ENCODE results near the gene ITGB2.
"Not testable (repeated sequence)": the region's sequence is repeated elsewhere in the genome, so short reads cannot be mapped to it uniquely, and the experiment has no call there.

Gene ITGB2

GRCh38 chr21:44884097-44884496 is 36.6 kb downstream of the ITGB2 start:
- no peak for DNase-seq (ENCODE audit: low read depth)

DNA sequence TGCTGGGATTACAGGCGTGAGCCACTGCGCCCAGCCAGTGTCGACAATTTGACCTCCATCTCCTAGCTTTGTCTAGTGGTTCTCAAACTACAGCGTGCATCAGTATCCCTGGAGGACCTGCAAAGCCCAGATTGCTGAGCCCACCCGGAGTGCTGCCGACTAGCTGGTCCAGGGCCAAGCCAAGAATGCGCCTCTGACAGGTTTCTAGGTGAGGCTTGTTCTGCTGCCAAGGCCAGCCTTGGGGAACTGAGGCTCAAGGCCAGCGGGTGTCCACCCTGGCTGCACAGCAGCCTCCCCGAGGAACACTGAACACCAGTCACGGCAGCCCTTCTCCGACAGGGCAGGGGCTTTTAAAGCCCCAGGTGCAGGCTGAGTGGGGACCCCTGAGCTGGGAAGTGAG is 37.4 kb downstream of the ITGB2 start:
- no peak for DNase-seq (ENCODE audit: low read depth)

DNA sequence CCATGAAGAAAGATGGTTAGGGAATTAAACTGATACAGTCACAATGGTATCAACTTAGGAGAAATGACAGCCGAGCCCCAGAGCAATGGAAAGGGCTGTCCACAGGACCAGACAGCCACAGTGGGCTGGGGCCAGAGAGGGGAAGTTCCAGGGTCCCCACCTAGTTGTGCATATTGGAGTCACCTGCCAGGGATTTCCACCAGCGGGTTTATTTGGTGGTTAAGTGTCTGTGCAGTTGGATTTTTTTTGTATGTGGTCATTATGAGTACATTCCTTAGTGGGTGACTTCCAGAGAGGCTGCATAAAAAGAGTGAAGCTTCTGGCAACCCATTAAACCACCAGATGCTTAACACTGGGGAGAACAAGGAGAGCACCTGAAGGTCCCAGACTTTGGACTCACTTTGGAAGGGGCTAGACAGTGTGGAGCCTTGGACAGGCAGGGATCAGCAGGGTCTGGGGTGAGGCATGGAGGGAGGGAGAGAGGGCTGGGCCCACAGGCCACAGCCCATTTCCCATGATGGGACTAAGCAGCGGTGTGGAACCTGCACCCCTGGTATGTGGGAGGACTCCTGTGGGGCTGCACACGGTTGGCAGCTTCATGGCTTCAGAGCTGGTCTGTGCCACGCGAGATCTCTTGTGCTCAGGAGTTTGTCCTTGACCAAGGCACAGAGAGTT is 39.4 kb downstream of the ITGB2 start:
- DNase-seq (ENCODE audit: low read depth) = no peak

DNA sequence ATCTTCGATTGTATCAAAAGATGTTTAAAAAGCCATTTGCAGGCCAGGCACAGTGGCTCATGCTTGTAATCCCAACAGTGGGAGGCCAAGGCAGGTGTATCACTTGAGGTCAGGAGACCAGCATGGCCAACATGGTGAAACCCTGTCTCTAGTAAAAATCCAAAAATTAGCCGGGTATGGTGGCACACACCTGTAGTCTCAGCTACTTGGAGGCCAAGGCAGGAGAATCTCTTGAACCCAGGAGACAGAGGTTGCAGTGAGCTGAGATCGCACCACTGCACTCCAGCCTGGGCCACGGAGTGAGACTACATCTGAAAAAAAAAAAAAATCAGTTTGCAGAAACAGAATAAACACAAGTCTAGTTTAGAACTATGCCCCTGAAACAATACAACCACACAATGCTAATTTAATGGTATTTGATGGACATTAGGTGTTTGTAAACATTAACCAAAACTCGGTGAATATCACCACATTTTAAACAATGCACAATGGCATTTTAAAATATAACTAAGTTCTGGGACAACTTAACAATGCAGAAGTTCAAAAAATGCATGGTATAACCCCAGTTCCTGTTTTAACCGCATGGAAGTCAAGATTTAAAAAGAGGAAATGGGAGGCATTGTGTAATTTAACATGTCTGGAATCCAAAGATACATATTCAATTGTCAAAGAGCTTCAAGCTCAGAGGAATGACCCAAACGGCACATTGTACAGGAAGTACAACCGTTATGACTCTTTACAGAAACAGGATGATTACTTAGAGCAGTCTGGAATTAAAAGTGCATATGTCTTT is 40.1 kb downstream of the ITGB2 start:
- no peak for DNase-seq (ENCODE audit: low read depth)

GRCh38 chr21:44879238-44879637 is 41.5 kb downstream of the ITGB2 start:
- DNase-seq (ENCODE audit: low read depth) = not testable (repeated sequence)

DNA sequence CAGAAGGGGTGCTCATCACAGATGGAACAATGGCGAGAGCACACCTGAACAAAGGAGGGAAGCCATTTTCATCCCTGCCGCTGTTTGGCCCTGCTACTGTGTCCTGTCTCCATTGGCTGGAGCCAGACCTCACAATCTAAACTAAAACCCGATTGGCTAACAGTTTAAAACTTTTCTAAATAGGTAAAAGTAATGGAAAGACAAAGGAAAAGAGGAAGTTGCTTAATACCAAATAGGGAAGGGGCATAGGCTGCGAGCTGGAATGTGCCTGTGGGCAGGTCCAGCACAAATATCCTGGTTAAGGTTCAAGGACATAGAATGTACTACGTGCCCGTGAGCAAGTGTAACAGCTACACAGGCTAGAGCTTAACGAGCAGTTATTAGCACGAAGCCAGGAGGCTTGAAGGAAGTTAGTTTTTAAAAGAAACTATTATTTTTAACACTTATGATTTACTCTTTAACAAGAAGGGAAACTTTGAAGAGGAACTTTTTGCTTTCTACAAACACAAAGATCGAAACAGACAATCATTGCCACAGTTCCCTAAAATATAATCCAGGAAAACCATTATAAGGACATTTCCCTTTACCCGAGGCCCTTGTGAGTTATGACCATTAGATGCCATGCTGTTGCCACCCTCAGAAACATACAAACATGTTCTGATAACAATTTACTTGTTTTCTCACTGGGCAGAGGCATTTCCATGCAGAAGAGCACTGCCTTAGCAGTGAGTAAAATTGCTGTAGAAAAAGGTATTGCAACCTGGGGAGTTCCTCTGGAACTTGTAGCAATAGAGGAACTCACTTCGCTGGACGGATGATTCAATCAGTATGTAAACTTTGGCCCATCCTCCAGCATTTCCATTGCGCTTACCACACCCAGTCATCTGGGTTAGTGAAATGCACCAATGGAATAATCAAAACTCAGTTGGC is 42.4 kb downstream of the ITGB2 start:
- no peak for DNase-seq (ENCODE audit: low read depth)

DNA sequence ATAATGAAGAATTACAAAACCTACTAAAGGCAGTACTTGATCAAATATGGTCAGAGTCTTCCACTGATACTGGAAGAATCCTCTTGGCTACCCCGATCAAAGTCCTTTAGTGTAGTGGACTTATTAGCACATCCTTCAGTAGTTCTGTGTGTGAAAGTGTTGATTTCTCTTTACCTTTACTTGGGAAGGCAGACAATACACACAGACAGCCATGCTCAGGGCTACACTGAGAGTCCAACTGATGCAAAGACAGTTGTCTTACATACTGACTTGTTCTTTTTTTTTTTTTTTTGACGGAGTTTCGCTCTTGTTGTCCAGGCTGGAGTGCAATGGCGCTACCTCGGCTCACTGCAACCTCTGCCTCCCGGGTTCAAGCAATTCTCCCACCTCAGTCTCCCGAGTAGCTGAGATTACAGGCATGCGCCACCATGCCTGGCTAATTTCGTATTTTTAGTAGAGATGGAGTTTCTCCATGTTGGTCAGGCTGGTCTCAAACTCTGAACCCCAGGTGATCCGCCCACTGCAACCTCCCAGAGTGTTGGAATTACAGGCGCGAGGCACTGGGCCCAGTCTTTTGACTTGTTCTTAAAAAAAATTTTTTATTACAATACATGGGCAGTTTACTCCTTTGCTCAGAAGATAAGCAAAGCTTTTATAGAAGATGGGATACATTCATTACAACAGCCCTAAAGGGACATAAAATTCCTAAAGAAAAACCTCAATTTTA is 43.7 kb downstream of the ITGB2 start:
- no peak for DNase-seq (ENCODE audit: low read depth)

GRCh38 chr21:44875316-44875700 is 45.4 kb downstream of the ITGB2 start:
- DNase-seq (ENCODE audit: low read depth) = peak; percentile 54

GRCh38 chr21:44874497-44875315 is 46.0 kb downstream of the ITGB2 start:
- DNase-seq (ENCODE audit: low read depth) = no peak

GRCh38 chr21:44874240-44874496 is 46.5 kb downstream of the ITGB2 start:
- DNase-seq (ENCODE audit: low read depth) = no peak

- DNase-seq (ENCODE audit: low read depth) = peak; percentile 90
These were observed 47.1 kb downstream of the ITGB2 start, which contains the start of gene PTTG1IP for GRCh38 chr21:44873356-44874239. TSS of gene PTTG1IP (minus strand) at chr21:44873690. CDS start at chr21:44873616, 74 bp downstream.

GRCh38 chr21:44872649-44873355 is 47.9 kb downstream of the ITGB2 start:
- no peak for DNase-seq (ENCODE audit: low read depth)

GRCh38 chr21:44872323-44872648 is 48.4 kb downstream of the ITGB2 start:
- no peak for DNase-seq (ENCODE audit: low read depth)

DNA sequence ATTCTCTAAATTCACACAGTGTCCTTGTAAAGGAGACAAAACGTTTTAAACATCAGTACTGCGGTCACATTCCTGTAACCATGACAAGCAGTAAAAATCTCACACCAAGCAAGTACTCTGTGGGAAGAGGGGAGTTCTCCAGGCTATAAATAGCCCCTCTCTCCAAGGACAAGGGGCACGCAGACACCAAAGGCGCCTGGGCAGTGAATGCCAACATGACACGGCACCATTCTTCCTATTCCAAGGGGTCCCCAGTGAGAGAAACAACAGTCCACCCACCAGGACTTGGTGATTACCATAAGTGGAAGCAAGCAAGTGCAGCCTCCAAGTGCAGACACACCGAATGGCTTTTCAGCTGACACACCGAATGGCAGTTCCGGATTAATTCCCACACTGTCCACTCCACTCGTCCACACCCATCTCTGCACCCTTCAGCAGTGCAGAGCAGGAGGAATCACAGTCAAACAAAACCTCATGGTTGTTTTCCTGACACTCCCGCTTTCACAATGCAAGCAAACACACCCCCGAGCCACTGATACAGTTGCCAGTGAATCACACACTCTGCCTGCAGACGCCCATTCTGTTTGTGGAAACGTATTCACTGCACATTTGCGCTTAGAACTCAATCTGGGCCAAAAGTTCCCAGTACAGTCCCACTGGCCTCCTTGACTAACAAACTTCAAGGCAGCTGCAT is 49.0 kb downstream of the ITGB2 start:
- peak; percentile 75 for DNase-seq (ENCODE audit: low read depth)

- no peak for DNase-seq (ENCODE audit: low read depth)
These were observed 49.8 kb downstream of the ITGB2 start for GRCh38 chr21:44870748-44871495.

DNA sequence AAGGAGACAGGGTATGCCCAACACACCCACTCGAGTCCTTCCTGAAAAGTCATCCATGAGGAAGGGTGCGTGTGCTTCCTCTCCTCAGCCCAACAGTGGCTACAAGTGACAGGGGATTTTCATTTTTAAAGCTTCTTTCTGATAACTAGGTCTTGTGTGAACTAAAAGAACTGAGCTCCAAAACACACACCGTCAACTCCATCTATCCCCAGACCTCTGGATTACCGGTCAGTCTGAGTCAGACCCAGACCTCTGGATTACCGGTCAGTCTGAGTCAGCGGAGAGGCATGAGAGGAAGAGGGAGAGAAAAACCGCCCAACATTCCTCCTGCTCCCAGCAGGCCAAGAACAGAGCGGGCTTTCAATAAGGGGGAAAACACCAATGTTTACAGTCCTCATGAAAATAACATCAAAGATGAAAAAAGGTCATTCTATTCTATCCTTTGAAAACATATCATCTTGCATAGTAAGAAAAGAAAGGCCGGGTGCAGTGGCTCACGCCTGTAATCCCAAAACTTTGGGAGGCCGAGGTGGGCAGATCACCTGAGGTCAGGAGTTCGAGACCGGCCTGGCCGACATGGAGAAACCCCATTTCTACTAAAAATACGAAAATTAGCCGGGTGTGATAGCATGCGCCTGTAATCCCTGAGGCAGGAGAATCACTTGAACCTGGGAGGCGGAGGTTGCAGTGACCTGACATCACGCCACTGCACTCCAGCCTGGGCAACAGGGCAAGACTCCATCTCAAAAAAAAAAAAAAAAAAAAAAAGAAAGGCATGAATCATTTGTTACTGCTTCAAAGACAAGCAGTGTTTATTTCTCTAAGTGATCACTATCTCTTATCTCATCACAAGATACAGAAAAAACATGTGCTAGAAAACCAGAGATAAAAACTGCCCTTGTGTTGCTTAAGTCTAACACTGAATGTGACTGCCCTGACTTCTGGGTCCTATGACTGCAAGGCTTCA is 50.6 kb downstream of the ITGB2 start:
- DNase-seq (ENCODE audit: low read depth) = peak; percentile 86

DNA sequence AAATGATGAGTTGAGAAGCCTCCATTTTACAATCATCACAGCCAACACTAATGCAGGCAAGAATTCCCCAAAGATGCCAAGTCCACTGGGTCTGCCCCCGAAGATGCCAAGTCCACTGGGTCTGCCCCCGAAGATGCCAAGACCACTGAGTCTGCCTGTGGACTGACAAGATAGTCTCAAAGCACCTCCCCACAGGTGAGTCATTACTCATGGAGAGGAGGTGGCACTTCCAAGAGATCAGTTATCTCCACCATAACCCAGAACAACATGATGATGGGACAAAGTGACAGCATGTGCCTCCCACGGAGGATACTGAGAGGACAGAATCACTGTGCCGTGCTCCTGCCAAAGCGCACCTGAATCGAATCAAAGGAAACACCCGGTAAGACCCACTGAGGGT is 52.0 kb downstream of the ITGB2 start:
- DNase-seq (ENCODE audit: low read depth) = no peak
